Left ventricle myocardium inferior (tissue), 1 donor: ENCODE data around the gene C16orf54. TPM values are rescaled to one million over a fixed set of nuclear protein-coding genes. Genes with fewer than 3 reads are reported as not detected.

Experiments
- DNase-seq: peaks from one replicate; pipeline ENCODE4 v3.0.0-alpha.2; 2020
- H3K27ac ChIP-seq: fragments of 200-600 bp; replicated peaks from 2 replicates; pipeline ENCODE4 v1.8.0; 2021
- H3K27me3 ChIP-seq: fragments of 200-600 bp; 2 replicates; pipeline ENCODE4 v1.8.0; 2021; ENCODE audit warnings: low read depth
- H3K36me3 ChIP-seq: fragments of 200-600 bp; 2 replicates; pipeline ENCODE4 v1.8.0; 2021
- H3K4me1 ChIP-seq: fragments of 200-600 bp; 2 replicates; pipeline ENCODE4 v1.8.0; 2021
- H3K4me3 ChIP-seq: fragments of 200-600 bp; 2 replicates; pipeline ENCODE4 v1.8.0; 2021; ENCODE audit warnings: mild to moderate bottlenecking, moderate library complexity
- H3K9me3 ChIP-seq: fragments of 200-600 bp; replicated peaks from 2 replicates; pipeline ENCODE4 v1.8.0; 2021
- CTCF ChIP-seq: fragments of 200-600 bp; IDR thresholded peaks from 2 replicates; pipeline ENCODE4 v1.8.0; 2021; ENCODE audit warnings: antibody characterized with exemption, mild to moderate bottlenecking, borderline replicate concordance
- intact Hi-C: fragments of 100-400 bp; cut with micrococcal nuclease; formaldehyde crosslinking; loops from one replicate; pipeline ENCODE4 v1.11.0; 2022
- total RNA-seq: library from RNA; stranded (reverse); fragmentation: NEBNext Ultra II Directional; extraction: Animal tissue kit (Norgen Biotek cat#: 25700); gene quantifications from one replicate; pipeline ENCODE4 v1.2.1, GENCODE V29; 2021
- donor health status: DM: no; HTN: yes; CAD: no; lungs with severe emphysema.

Gene C16orf54
- total RNA-seq, 1 donor from 2014 or later, result 0.63 TPM

- TF ChIP-seq CTCF, result no peak
- Histone ChIP-seq H3K9me3 (no peaks in the 10 kb centered on the region), H3K4me1 (no peaks in the 10 kb centered on the region), H3K27me3 (no peaks in the 10 kb centered on the region), H3K4me3 (no peak overlapping the region), H3K27ac (no peak overlapping the region), H3K36me3 (no peaks in the 10 kb centered on the region)
- no peak for DNase-seq
- intact Hi-C loops, result no loop called here
Observed at GRCh38 chr16:29770250-29770929, 24.6 kb upstream of the C16orf54 start.

GRCh38 chr16:29769507-29769906 is 23.7 kb upstream of the C16orf54 start:
- Histone ChIP-seq H3K27ac (no peak overlapping the region), H3K9me3 (no peaks in the 10 kb centered on the region), H3K36me3 (no peaks in the 10 kb centered on the region), H3K4me3 (no peak overlapping the region), H3K27me3 (peaks cover under 1% of the 10 kb centered on the region), H3K4me1 (no peaks in the 10 kb centered on the region)
- no peak for TF ChIP-seq CTCF
- no peak for DNase-seq
- intact Hi-C loops, result no loop called here

- Histone ChIP-seq H3K9me3 (no peaks in the 10 kb centered on the region), H3K27me3 (peaks cover 10% of the 10 kb centered on the region), H3K36me3 (no peaks in the 10 kb centered on the region), H3K4me1 (no peaks in the 10 kb centered on the region), H3K4me3 (no peak overlapping the region), H3K27ac (no peak overlapping the region)
- intact Hi-C loops, result no loop called here
- no peak for DNase-seq
- no peak for TF ChIP-seq CTCF
Observed at GRCh38 chr16:29767062-29767461, 21.3 kb upstream of the C16orf54 start.

- H3K36me3 ChIP-seq, result no peaks in the 10 kb centered on the region
- H3K27ac ChIP-seq, result no peak overlapping the region
- no peak for TF ChIP-seq CTCF
- no peaks in the 10 kb centered on the region for H3K4me1 ChIP-seq
- H3K9me3 ChIP-seq, result no peaks in the 10 kb centered on the region
- intact Hi-C loops, result no loop called here
- H3K27me3 ChIP-seq, result peaks cover 10% of the 10 kb centered on the region
- H3K4me3 ChIP-seq, result no peak overlapping the region
- DNase-seq, result no peak
Observed at GRCh38 chr16:29766571-29766970, 20.8 kb upstream of the C16orf54 start.

- Histone ChIP-seq H3K27ac (no peak overlapping the region), H3K4me3 (no peak overlapping the region), H3K27me3 (peaks cover 10% of the 10 kb centered on the region), H3K9me3 (no peaks in the 10 kb centered on the region), H3K4me1 (no peaks in the 10 kb centered on the region), H3K36me3 (no peaks in the 10 kb centered on the region)
- TF ChIP-seq CTCF, result no peak
- DNase-seq, result no peak
- intact Hi-C loops, result no loop called here
Observed at GRCh38 chr16:29765167-29766032, 19.6 kb upstream of the C16orf54 start.
